GM19238 (cell line): ENCODE results near the gene COL21A1.
"Not testable (repeated sequence)": the region's sequence is repeated elsewhere in the genome, so short reads cannot be mapped to it uniquely, and the experiment has no call there.

Experiments
- DNase-seq: peaks from one replicate; pipeline ENCODE4 v3.0.0; 2011; ENCODE audit warnings: low spot score; ENCODE audit not compliant: insufficient read length

COL21A1 gene

DNA sequence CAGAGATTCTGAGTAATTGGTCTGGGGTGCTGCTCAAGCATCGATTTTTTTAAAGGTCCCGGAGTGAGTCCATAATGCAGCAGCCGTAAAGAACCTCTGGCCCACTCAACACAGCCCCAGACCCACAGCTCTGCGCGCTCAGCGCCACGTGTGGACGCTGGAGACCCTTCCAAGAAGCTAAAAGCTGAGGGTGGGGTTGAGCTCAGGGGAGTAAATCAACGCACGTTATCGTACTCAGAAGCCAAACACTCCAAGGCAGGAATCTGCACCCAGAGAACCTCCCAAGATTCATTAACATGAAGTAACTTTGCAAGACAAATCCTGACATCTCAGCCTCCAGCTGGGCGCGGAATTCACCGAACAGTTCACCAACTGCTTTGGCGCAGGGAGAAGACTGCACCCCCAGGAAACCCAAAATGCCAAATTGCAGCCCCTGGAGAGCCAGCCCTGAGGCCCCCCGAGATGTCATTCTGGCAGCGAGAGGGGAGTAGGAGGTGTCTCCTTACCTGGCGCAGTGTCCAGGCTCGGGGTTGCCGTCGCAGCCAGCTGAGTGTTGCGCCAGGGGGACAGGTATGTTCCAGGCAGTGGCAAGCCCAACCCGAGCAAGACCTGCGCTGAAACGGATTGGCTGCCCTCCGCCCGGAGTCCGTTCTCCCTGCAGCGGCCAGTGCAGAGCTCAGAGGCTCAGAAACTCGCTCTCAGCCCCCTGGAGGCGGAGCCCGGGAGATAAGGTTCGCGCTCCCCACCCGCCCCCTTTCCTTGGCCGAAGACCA is at the start of gene COL21A1:
COL21A1 (minus strand) TSS at position 700 of the 773 bp plus-strand sequence. CDS start 64,962 bp downstream, outside the sequence.
- DNase-seq, result no peak

DNA sequence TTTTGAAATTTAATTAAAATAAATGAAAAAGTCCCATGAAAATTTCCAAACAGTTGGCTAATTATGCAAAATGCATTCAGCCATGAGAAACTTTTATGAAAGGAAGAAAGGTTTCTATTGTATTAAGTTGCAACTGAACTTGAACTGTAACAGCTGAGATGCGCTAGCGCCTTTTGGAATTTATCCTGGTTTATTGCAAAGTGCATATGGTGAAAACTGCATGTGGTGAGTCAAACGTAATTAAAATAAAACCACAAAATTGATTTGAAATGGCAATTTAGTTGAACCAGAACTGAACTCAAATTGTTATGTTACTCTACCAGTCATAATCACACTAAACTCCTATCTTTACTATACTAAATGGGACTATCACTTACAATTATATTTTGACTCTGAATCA is 46.4 kb upstream of the COL21A1 start:
- no peak for DNase-seq

DNA sequence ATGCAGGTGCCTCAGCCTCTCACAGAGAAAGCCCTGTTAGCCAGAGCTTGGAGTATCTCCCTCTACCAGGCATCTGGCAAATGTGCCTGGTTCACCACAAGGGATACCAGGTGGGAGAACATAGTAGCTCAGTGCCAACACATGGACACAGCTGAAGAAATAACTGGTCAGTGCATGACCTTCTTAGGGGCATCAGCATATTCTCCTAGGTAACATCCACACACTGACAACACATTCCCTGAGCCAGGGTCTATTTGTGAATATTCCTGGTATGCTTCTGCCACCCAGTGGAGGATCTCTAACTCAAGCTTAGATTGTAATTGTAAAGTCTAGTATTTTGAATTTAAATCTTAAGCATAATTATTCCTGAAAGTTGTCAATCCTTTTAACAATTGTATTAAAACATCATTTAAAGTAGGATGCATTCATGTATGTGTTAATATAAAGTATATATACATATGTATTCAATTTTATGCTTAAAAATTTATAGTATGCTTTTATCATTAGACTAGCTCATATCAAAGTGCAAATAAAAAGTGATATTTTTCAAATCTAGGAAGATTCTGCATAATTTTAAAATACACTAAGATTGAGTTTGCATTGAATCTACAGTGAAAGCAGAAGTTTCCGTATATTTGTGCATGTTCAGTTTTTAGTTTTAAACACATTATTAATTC is 45.3 kb upstream of the COL21A1 start:
- no peak for DNase-seq

DNA sequence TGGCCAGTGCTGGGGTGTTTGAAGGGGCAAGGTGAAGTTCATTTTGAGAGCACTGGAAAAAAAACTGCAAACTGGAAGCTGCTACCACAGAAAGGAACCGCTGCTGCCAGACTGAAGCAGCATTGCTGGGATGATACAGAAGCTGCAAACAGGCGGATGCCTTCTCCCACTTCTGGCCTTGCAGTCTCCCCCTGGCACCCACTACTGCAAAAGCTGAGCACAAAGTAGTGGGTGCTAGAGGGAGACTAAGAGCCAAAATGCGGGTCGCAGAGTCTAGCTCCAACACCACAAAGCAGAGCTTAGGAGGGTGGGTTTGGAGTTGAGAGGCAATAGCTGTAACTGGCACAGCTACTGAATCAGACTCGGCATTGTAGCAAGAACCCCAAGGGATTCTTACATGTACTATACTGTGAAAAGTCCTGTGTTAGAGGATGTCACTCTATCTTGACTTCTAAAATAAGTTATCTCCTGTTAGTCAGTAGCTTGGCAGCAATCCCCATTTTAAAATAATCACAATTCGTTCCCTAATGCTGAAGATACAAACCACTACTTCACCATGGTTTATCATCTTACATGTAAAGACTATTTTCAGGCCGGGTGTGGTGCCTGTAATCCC is 44.0 kb upstream of the COL21A1 start:
- DNase-seq, result no peak

DNA sequence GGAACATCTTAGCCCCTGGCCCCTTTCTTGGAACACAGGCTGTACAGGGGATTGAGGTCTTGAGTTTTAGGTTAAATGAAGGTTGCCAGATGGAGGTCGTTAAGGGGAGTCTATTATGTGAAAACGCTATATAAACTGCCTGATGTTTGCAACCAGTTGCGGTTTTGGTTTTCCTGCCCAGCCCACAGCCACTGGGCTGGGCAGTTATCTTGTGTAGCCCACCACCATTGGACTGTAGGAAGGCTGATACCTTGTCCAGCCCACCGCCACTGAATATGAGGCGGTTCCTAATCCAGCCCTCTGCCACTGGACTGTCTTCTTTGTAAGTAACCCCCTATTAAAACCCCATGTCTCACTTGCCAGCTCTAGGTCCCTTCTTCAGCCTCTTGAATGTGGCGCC is 42.3 kb upstream of the COL21A1 start:
- DNase-seq, result no peak

- DNase-seq, result no peak
Measured at GRCh38 chr6:56288347-56288746, 41.0 kb upstream of the COL21A1 start.

GRCh38 chr6:56282391-56282790 is 35.0 kb upstream of the COL21A1 start:
- DNase-seq, result no peak

GRCh38 chr6:56280126-56280525 is 32.7 kb upstream of the COL21A1 start:
- no peak for DNase-seq

DNA sequence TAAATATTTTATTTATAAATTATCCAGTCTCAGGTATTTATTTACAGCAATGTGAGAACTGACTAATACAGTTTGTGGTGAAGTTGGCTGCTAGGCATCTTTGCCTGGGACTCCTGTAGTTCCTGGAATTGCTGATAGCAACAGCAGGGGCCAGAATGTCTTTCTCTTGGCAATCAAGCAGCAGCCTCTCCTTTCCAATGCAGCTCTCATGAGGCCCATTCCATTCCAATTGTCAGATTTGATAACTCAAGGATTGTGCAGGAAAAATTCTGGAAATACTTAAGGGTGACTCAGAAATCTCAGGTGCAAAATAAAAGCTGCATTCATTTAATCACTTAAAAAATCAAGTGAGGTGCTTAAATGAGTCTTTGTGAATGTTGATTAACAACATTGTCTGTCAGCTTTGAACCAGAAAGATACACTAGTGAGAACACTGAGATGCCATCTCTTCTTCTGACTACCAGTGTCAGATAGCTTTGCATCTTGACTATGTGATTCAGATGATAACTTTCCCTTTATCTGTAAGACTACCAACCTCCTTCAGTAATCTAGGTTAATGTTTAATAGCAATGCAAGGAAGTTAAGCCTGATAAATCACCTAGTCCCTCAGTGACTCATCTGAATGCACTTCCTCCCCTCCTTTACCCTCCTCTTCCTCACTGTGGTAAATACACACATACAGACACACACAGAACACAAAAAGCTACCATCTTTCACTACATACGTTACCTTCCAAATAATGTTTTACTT is 32.1 kb upstream of the COL21A1 start:
- DNase-seq, result no peak

GRCh38 chr6:56278171-56278591 is 30.8 kb upstream of the COL21A1 start:
- DNase-seq, result no peak

DNA sequence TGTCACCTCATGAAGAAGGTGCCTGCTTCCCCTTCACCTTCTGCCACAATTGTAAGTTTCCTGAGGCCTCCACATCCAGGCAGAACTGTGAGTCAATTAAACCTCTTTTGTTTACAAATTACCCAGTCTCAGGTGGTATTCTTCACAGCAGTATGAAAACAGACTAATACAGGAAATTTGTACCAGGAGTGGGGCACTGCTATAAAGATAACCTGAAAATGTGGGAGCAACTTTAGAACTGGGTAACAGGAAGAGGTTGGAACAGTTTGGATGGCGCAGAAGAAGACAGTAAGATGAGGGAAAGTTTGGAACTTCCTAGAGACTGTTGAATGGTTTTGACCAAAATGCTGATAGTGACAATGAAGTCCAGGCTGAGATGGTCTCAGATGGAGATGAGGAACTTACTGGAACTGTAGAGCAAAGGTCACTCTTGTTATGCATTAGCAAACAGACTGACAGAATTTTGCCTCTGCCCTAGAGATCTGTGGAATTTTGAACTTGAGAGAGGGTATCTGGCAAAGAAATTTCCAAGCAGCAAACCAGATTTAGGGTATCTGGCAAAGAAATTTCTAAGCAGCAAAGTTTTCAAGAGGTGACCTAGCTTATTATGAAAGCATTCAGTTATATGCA is 23.5 kb upstream of the COL21A1 start:
- DNase-seq, result no peak

GRCh38 chr6:56268266-56268665 is 20.9 kb upstream of the COL21A1 start:
- DNase-seq, result no peak

DNA sequence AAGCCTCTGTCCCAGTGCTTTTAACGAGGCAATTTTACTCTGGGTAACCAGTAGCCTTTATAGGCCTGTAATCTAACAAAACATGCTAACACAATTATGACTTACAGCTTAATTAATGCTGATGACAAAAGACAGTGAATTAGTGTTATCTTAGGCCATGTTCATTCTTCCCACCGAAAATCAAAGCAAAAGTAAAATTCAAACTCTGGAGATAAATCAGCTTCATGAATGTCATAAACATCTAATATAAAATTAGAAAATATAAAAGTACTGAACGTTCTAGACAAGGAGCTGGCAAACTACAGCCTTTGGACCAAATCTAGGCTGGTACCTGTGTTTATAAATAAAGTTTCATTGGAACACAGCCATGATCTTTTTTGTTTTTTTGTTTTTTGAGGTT is 18.6 kb upstream of the COL21A1 start:
- no peak for DNase-seq

DNA sequence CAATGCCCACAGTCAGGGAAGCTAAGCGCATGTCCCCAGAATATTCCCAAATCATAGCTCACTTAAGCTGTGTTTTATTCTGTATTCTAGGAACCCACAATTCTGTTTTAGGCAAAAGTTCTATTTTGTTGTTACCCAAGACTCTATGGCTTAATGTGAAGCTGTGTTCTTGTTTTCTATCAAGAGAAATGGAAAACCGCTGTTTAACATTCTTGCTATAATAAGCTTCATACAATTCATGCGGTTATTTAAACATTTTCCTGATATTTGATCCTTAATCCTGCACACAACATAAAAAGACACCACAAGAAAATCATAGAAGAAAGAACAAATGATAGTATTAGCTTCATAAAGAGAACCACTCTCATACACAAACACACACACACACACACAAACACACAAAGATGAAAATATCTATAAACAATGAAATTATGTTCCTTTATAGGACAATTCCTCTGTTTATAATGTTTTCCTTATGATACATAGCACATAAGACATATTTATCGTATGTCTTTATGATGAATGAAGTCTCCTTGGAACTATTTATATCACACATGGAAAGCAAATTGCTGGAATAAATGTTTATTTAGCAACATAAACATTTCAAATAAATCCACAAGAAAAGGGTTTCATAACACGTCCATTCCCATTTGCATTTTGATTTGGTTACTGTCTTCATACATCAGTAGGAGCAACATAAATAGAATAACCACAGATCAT is 16.4 kb upstream of the COL21A1 start:
- no peak for DNase-seq

GRCh38 chr6:56260593-56260992 is 13.2 kb upstream of the COL21A1 start:
- not testable (repeated sequence) for DNase-seq

- DNase-seq, result no peak
Measured at GRCh38 chr6:56259234-56260077, 12.1 kb upstream of the COL21A1 start.

DNA sequence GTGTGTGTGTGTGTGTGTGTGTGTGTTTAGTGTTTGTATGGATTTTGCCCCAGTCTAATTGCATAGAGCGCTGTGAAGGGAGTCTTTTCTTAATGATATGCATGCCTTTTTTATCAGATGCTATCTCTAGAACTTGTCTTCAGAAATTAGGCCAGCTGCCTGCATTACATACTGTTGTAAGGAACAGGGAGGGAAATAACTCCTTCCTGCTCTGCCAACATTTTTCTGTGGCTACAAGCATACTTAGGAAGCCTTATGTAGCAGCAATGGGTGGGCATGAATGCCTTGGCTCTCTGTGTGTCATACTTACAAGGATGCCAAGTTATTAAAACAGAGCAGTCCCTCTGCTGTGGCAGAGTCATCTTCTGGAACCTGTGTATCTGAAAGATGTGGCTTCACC is 8.0 kb upstream of the COL21A1 start:
- no peak for DNase-seq

GRCh38 chr6:56250266-56250665 is 2.9 kb upstream of the COL21A1 start:
- DNase-seq, result no peak

GRCh38 chr6:56247654-56248122 is 308 bp upstream of the COL21A1 start:
- no peak for DNase-seq

- DNase-seq, result no peak
Measured at GRCh38 chr6:56246541-56246880, 869 bp downstream of the COL21A1 start.
